HG02798 (cell line): ENCODE data around the gene DDX11.
"Not testable (repeated sequence)": the region's sequence is repeated elsewhere in the genome, so short reads cannot be mapped to it uniquely, and the experiment has no call there.

Source experiments
- ATAC-seq: cut with Tn5 transposase; IDR thresholded peaks from one replicate; pipeline ENCODE4 v1.9.1; 2021; ENCODE audit warnings: mild to moderate bottlenecking; ENCODE audit not compliant: unreplicated experiment, poor library complexity

DDX11 gene

GRCh38 chr12:31073527-31074332 lies at the start of gene DDX11:
DDX11 (plus strand) TSS chr12:31073860; CDS start chr12:31078394, 4,534 bp downstream.
- ATAC-seq = peak; percentile 98

GRCh38 chr12:31026202-31026601 lies 47.5 kb upstream of the DDX11 start:
- ATAC-seq = no peak

- ATAC-seq = not testable (repeated sequence)
Measured at GRCh38 chr12:31027006-31027405, 46.7 kb upstream of the DDX11 start.

GRCh38 chr12:31029468-31029867 lies 44.2 kb upstream of the DDX11 start:
- ATAC-seq = no peak

GRCh38 chr12:31029916-31030562 lies 43.6 kb upstream of the DDX11 start:
- ATAC-seq = no peak

- ATAC-seq = no peak
Measured at GRCh38 chr12:31031951-31032335, 41.7 kb upstream of the DDX11 start.

- ATAC-seq = no peak
Measured at GRCh38 chr12:31033146-31033545, 40.5 kb upstream of the DDX11 start.

- no peak for ATAC-seq
Measured at GRCh38 chr12:31033681-31034080, 40.0 kb upstream of the DDX11 start.

- ATAC-seq = no peak
Measured at GRCh38 chr12:31034372-31034771, 39.3 kb upstream of the DDX11 start.

- ATAC-seq = no peak
Measured at GRCh38 chr12:31035226-31035625, 38.4 kb upstream of the DDX11 start.

GRCh38 chr12:31035967-31036665 lies 37.5 kb upstream of the DDX11 start:
- ATAC-seq = no peak

GRCh38 chr12:31037028-31037427 lies 36.6 kb upstream of the DDX11 start:
- ATAC-seq = no peak

- no peak for ATAC-seq
Measured at GRCh38 chr12:31037931-31038330, 35.7 kb upstream of the DDX11 start.

GRCh38 chr12:31041033-31041564 lies 32.6 kb upstream of the DDX11 start:
- ATAC-seq = no peak

GRCh38 chr12:31050143-31050542 lies 23.5 kb upstream of the DDX11 start:
- not testable (repeated sequence) for ATAC-seq

GRCh38 chr12:31050548-31050947 lies 23.1 kb upstream of the DDX11 start:
- ATAC-seq = not testable (repeated sequence)

GRCh38 chr12:31051692-31052091 lies 22.0 kb upstream of the DDX11 start:
- peak; percentile 69 for ATAC-seq

- ATAC-seq = not testable (repeated sequence)
Measured at GRCh38 chr12:31052121-31052520, 21.5 kb upstream of the DDX11 start.

GRCh38 chr12:31052666-31053439 lies 20.8 kb upstream of the DDX11 start:
- ATAC-seq = not testable (repeated sequence)

GRCh38 chr12:31053944-31054343 lies 19.7 kb upstream of the DDX11 start:
- ATAC-seq = not testable (repeated sequence)
